Gastroesophageal sphincter (tissue), 3 donors: Measurements from ENCODE around the gene CDH13.

Experiments
- CTCF ChIP-seq, 4 experiments: fragments of 200-600 bp in 2 of 4; fragments of 450-650 bp in 2 of 4; sonication (generic) in 1 of 4; IDR thresholded peaks; one replicate each; pipeline ENCODE4 v1.5.1; 2017 to 2019; ENCODE audit warnings: antibody characterized with exemption in 4 of 4, mild to moderate bottlenecking in 2 of 4, moderate library complexity in 2 of 4
- POLR2A ChIP-seq, 2 donors: fragments of 450-650 bp; IDR thresholded peaks; one replicate each; pipeline ENCODE4 v1.6.1; 2017; ENCODE audit warnings: antibody characterized with exemption in 2 of 2, mild to moderate bottlenecking in 2 of 2, moderate library complexity in 1 of 2

- TF ChIP-seq CTCF (IDR thresholded peaks at IDR 0.05) = no peak
- TF ChIP-seq POLR2A (IDR thresholded peaks at IDR 0.05) = no peak
These were observed 960.4 kb downstream of the CDH13 start for GRCh38 chr16:83587201-83587600.
